NCI-H446 (cell line): ENCODE results near the gene LDLRAD4.

Experiments
- DNase-seq, 2 experiments: peaks; one replicate each; lab custom pipeline; 2025; lab: John Stamatoyannopoulos, UW

LDLRAD4 gene

GRCh38 chr18:13573750-13574149 is 355.2 kb downstream of the LDLRAD4 start:
- DNase-seq: no peak

- no peak for DNase-seq
Measured at GRCh38 chr18:13574355-13574754, 355.8 kb downstream of the LDLRAD4 start.

GRCh38 chr18:13574761-13575160 is 356.2 kb downstream of the LDLRAD4 start:
- DNase-seq: no peak

- DNase-seq: no peak
Measured at GRCh38 chr18:13576598-13576997, 358.0 kb downstream of the LDLRAD4 start.

- no peak for DNase-seq
Measured at GRCh38 chr18:13577091-13577697, 358.6 kb downstream of the LDLRAD4 start.

- DNase-seq: no peak
Measured at GRCh38 chr18:13577781-13578180, 359.2 kb downstream of the LDLRAD4 start.

- no peak for DNase-seq
Measured at GRCh38 chr18:13578400-13578799, 359.8 kb downstream of the LDLRAD4 start.

DNA sequence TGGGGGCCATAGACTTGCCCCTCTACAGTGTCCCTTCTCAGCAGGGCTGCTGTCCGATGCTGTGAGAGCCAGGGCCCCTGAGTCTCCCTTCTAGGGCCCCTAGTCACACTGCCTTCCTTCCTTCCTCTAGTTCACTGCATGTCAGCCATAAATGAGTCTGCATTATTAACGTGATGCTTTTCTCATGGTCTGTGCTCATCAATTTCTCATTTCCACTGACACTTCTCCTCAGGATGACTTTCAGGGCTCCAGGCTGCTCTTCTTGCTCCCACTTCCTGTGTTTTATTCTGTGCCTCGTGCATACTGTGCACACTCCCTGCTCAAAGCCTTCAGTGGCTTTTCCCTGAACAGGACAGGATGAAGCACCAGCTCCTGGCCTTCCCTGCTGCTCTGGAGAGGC is 361.3 kb downstream of the LDLRAD4 start:
- no peak for DNase-seq

GRCh38 chr18:13580351-13580750 is 361.8 kb downstream of the LDLRAD4 start:
- DNase-seq: no peak

GRCh38 chr18:13580991-13581390 is 362.4 kb downstream of the LDLRAD4 start:
- DNase-seq: no peak

GRCh38 chr18:13581496-13582177 is 363.1 kb downstream of the LDLRAD4 start:
- no peak for DNase-seq

- no peak for DNase-seq
Measured at GRCh38 chr18:13582178-13582670, 363.7 kb downstream of the LDLRAD4 start.

- DNase-seq: no peak
Measured at GRCh38 chr18:13583576-13584550, 365.3 kb downstream of the LDLRAD4 start.

GRCh38 chr18:13584825-13585224 is 366.3 kb downstream of the LDLRAD4 start:
- DNase-seq: no peak

DNA sequence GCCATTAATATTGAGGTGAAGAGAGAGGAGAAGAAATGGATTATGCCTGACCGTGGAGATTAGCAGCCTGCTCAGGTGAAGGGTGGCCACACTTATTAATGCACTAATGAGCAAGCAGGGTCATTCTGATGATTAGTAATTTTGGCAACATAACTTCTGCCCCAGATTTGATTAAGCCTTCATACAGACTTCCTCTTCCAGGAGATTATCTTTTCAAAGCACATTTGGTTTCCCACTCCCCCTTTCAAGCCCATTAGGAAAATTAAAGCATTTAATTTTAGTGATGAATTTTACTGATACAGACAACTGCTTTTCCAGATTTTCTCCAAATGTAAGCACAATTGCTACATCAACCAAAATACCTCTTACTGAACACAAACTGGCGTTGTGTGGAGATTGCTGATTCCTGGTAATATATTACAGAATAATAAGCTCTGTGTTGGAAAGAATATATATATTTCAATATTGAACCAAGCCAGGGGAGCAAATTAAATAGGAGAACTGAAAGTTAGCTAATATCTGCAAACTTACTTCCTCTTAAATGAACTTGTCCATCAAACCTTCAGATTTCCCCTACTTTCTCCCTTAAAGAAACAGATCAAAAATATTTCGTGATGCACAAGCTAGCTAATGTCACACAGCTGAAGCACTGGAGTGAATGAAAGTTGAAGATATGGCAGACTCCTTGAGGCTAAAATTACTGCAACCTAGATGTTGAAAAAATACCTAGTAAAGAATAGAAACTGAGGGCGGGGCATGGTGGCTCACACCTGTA is 367.0 kb downstream of the LDLRAD4 start:
- DNase-seq: no peak

DNA sequence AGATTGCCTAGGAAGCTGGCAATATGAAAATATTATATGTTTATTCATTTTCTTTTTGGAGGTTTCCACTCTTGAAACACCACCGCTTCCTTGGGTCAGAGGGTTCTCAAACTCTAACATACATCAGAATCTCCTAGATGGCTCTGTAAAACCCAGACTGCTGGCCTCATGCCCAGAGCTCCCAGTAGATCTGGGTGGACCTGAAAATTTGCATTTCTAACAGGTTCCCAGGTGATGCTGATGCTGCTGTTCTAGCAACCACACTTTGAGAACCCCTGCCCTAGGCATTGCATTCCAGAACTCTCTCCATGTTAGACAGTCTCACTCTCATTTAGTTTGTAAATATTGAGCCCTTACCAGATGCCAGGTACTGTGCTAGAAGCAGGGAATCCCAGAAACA is 368.4 kb downstream of the LDLRAD4 start:
- DNase-seq: no peak

DNA sequence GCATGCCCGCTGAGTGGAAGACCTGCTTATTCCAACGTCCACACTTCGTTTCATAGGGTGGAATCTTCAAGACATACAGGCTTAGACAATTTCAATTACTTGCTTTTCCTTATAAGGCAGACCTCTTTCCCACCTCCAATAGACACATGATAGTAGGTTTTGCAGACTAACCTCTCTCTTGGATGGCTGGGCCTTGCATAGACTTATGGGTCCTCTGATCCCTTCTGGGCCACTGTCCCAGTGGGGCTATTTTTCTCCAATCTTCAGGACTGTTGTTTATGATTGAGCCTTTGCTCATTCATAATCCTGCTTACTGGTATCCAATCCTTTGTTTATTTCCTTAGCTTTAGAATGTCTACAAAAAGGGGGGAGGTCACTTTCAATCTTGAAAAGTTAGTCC is 368.9 kb downstream of the LDLRAD4 start:
- no peak for DNase-seq

GRCh38 chr18:13587937-13588336 is 369.4 kb downstream of the LDLRAD4 start:
- DNase-seq: no peak

DNA sequence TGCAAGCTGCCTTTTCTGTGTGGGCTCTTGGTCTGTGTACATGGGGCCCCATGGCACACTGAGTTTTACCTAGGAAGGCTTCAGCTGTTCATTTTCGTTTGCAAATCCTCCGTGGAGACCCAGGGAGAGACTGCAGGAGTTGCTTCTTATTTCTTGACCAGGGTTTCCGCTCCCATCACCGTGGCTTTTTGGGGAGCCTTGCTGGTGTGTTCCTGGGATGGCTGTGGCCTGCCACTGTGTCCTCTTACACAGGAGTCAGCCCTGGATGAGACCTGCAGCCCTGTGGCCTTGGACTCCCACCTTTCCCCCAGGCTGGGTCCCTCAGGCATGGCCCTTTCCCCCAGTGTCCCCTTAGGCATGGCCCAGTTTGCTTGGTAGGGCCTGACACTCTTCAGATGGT is 370.8 kb downstream of the LDLRAD4 start:
- no peak for DNase-seq

- DNase-seq: no peak
Measured at GRCh38 chr18:13589943-13590342, 371.4 kb downstream of the LDLRAD4 start.

DNA sequence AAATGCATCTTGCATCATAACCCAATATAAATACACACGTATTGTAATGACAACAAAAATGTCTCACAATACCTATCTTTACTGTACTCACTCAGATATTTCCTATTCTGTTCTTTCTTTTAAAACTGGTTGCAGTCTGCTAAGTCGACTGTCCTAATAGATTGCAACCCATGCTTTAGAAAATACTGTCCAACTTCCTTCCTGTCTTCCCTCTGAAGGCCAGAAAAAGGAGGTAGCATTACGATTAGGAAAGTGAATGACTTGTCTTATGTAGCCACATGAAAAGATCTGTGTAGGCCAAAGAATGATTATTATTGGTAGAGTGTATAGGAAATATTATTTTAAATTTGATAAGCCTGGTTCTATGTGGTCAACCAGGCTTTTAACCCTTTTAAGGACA is 373.7 kb downstream of the LDLRAD4 start:
- DNase-seq: no peak

DNA sequence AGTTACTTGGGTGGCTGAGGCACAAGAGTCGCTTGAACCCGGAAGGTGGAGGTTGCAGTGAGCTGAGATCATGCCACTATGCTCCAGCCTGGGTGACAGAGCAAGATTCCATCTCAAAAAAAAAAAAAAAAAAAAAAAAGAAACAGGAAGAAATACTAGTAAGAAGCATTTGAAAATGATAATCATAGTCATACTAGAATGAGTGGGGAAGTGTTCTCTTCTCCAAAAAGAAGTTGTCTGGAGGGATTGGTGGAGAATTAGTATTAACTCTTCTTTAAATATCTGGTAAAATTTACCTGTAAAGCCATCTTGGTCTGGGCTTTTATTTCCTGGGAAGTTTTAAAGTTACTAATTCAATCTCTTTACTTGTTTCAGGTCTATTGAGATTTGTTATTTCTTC is 376.0 kb downstream of the LDLRAD4 start:
- DNase-seq: no peak
